HAP-1 (cell line): ENCODE measurements around the gene DBNDD2.

Source experiments
- DNase-seq, 2 experiments: peaks; one replicate each; pipeline ENCODE4 v3.0.0-alpha.2; 2016 to 2020; ENCODE audit warnings: low spot score in 2 of 2
- H3K27me3 ChIP-seq: fragments of 250-450 bp; sonication (Bioruptor Pico); 2 replicates; pipeline ENCODE4 v1.5.1; 2020; ENCODE audit warnings: low read depth, mild to moderate bottlenecking, moderate library complexity
- H3K36me3 ChIP-seq: fragments of 250-450 bp; sonication (Bioruptor Pico); replicated peaks from 2 replicates; pipeline ENCODE4 v1.5.1; 2020; ENCODE audit warnings: mild to moderate bottlenecking
- H3K4me1 ChIP-seq: fragments of 250-450 bp; sonication (Bioruptor Pico); 2 replicates; pipeline ENCODE4 v1.5.1; 2020; ENCODE audit warnings: mild to moderate bottlenecking
- H3K4me3 ChIP-seq: fragments of 250-450 bp; sonication (Bioruptor Pico); 2 replicates; pipeline ENCODE4 v1.5.1; 2020; ENCODE audit warnings: mild to moderate bottlenecking, moderate library complexity
- H3K9me3 ChIP-seq: fragments of 250-450 bp; sonication (Bioruptor Pico); 2 replicates; pipeline ENCODE4 v1.5.1; 2020; ENCODE audit warnings: mild to moderate bottlenecking, moderate library complexity
- in situ Hi-C: fragments of 300-500 bp; cut with MboI; formaldehyde crosslinking; loops from 3 replicates; pipeline ENCODE4 v1.14.3; 2020; ENCODE audit warnings: low sequenced_read_pairs, inconsistent platforms, mixed read lengths

DBNDD2 gene

GRCh38 chr20:45372241-45372640 is 35.8 kb upstream of the DBNDD2 start:
- in situ Hi-C loops = loop anchor here (5.0 kb wide), 1 partner anchor 65 kb away; no protein-coding TSS in a partner anchor
- H3K4me3 ChIP-seq = no peak overlapping the region
- H3K9me3 ChIP-seq = no peaks in the 10 kb centered on the region
- no peaks in the 10 kb centered on the region for H3K27me3 ChIP-seq
- H3K4me1 ChIP-seq = peaks cover 2% of the 10 kb centered on the region; the same call in 1 of the 2 replicates
- peaks cover 8% of the 10 kb centered on the region for H3K36me3 ChIP-seq
- DNase-seq = no peak

- H3K36me3 ChIP-seq = peaks cover 7% of the 10 kb centered on the region
- H3K27me3 ChIP-seq = no peaks in the 10 kb centered on the region
- DNase-seq = no peak
- no peak overlapping the region for H3K4me3 ChIP-seq
- peaks cover 2% of the 10 kb centered on the region; the same call in 1 of the 2 replicates for H3K4me1 ChIP-seq
- H3K9me3 ChIP-seq = no peaks in the 10 kb centered on the region
- in situ Hi-C loops = loop anchor here (5.0 kb wide), 1 partner anchor 65 kb away; no protein-coding TSS in a partner anchor
These were observed 35.3 kb upstream of the DBNDD2 start for GRCh38 chr20:45372646-45373352.

- H3K4me1 ChIP-seq = peaks cover 7% of the 10 kb centered on the region; the same call in 1 of the 2 replicates
- in situ Hi-C loops = loop anchor here (5.0 kb wide), 1 partner anchor 64 kb away; no protein-coding TSS in a partner anchor
- H3K27me3 ChIP-seq = no peaks in the 10 kb centered on the region
- H3K36me3 ChIP-seq = peaks cover 3% of the 10 kb centered on the region
- no peaks in the 10 kb centered on the region for H3K9me3 ChIP-seq
- peak overlapping the region; percentile 25 for H3K4me3 ChIP-seq
- DNase-seq = peak; percentile 69 to 96
These were observed 34.6 kb upstream of the DBNDD2 start for GRCh38 chr20:45373353-45374100.

- Histone ChIP-seq H3K36me3 (no peaks in the 10 kb centered on the region; the same call in 1 of the 2 replicates), H3K4me3 (0 out of 2 replicates have a peak overlapping the region, but pooled peaks have one; percentile 25), H3K27me3 (no peaks in the 10 kb centered on the region), H3K4me1 (peaks cover 7% of the 10 kb centered on the region; the same call in 1 of the 2 replicates), H3K9me3 (no peaks in the 10 kb centered on the region)
- in situ Hi-C loops = loop anchor here (5.0 kb wide), 1 partner anchor 63 kb away; no protein-coding TSS in a partner anchor
- DNase-seq = no peak
These were observed 34.0 kb upstream of the DBNDD2 start for GRCh38 chr20:45374101-45374467.

GRCh38 chr20:45374966-45375365 is 33.1 kb upstream of the DBNDD2 start:
- no peaks in the 10 kb centered on the region for H3K27me3 ChIP-seq
- peaks cover 7% of the 10 kb centered on the region; the same call in 1 of the 2 replicates for H3K4me1 ChIP-seq
- in situ Hi-C loops = loop anchor here (5.0 kb wide), 1 partner anchor 62 kb away; no protein-coding TSS in a partner anchor
- no peak overlapping the region for H3K4me3 ChIP-seq
- no peaks in the 10 kb centered on the region for H3K9me3 ChIP-seq
- no peak for DNase-seq
- H3K36me3 ChIP-seq = no peaks in the 10 kb centered on the region

- Histone ChIP-seq H3K27me3 (no peaks in the 10 kb centered on the region), H3K36me3 (no peaks in the 10 kb centered on the region), H3K4me1 (peaks cover 7% of the 10 kb centered on the region; the same call in 1 of the 2 replicates), H3K9me3 (no peaks in the 10 kb centered on the region), H3K4me3 (no peak overlapping the region)
- in situ Hi-C loops = no loop called here
- no peak for DNase-seq
These were observed 30.8 kb upstream of the DBNDD2 start for GRCh38 chr20:45377269-45377668.

- in situ Hi-C loops = no loop called here
- peak in 1 of 2 experiments; percentile 3 for DNase-seq
- Histone ChIP-seq H3K4me3 (no peak within 1 kb of the TSS), H3K27me3 (no peaks in the 10 kb centered on the region), H3K4me1 (peaks cover 7% of the 10 kb centered on the region; the same call in 1 of the 2 replicates), H3K9me3 (no peaks in the 10 kb centered on the region), H3K36me3 (no peaks in the 10 kb centered on the region)
These were observed 29.9 kb upstream of the DBNDD2 start, which contains the start of gene TP53TG5 for GRCh38 chr20:45378191-45378590. Gene TP53TG5 (minus strand): TSS chr20:45378325. CDS start chr20:45378236, 89 bp downstream.

GRCh38 chr20:45387274-45387673 is 20.8 kb upstream of the DBNDD2 start:
- Histone ChIP-seq H3K9me3 (no peaks in the 10 kb centered on the region), H3K4me1 (no peaks in the 10 kb centered on the region), H3K27me3 (no peaks in the 10 kb centered on the region), H3K36me3 (no peaks in the 10 kb centered on the region), H3K4me3 (no peak overlapping the region)
- no peak for DNase-seq
- in situ Hi-C loops = no loop called here

GRCh38 chr20:45390931-45391330 is 17.2 kb upstream of the DBNDD2 start:
- no peaks in the 10 kb centered on the region for H3K9me3 ChIP-seq
- H3K4me3 ChIP-seq = no peak overlapping the region
- in situ Hi-C loops = no loop called here
- no peak for DNase-seq
- H3K36me3 ChIP-seq = no peaks in the 10 kb centered on the region
- H3K27me3 ChIP-seq = no peaks in the 10 kb centered on the region
- H3K4me1 ChIP-seq = no peaks in the 10 kb centered on the region

- DNase-seq = no peak
- Histone ChIP-seq H3K9me3 (no peaks in the 10 kb centered on the region), H3K4me1 (no peaks in the 10 kb centered on the region), H3K36me3 (no peaks in the 10 kb centered on the region), H3K27me3 (no peaks in the 10 kb centered on the region), H3K4me3 (no peak overlapping the region)
- in situ Hi-C loops = no loop called here
These were observed 16.5 kb upstream of the DBNDD2 start for GRCh38 chr20:45391559-45391958.

GRCh38 chr20:45392733-45393132 is 15.4 kb upstream of the DBNDD2 start:
- no peaks in the 10 kb centered on the region for H3K9me3 ChIP-seq
- no peaks in the 10 kb centered on the region for H3K36me3 ChIP-seq
- in situ Hi-C loops = no loop called here
- no peaks in the 10 kb centered on the region for H3K4me1 ChIP-seq
- no peak for DNase-seq
- H3K4me3 ChIP-seq = no peak overlapping the region
- H3K27me3 ChIP-seq = no peaks in the 10 kb centered on the region

- no peaks in the 10 kb centered on the region for H3K4me1 ChIP-seq
- H3K4me3 ChIP-seq = no peak overlapping the region
- no peaks in the 10 kb centered on the region for H3K27me3 ChIP-seq
- in situ Hi-C loops = no loop called here
- H3K36me3 ChIP-seq = no peaks in the 10 kb centered on the region
- peaks cover 4% of the 10 kb centered on the region for H3K9me3 ChIP-seq
- no peak for DNase-seq
These were observed 13.6 kb upstream of the DBNDD2 start for GRCh38 chr20:45394221-45395113.

- no peak for DNase-seq
- Histone ChIP-seq H3K27me3 (no peaks in the 10 kb centered on the region), H3K36me3 (no peaks in the 10 kb centered on the region), H3K4me3 (no peak overlapping the region), H3K4me1 (no peaks in the 10 kb centered on the region), H3K9me3 (peaks cover 7% of the 10 kb centered on the region)
- in situ Hi-C loops = no loop called here
These were observed 13.0 kb upstream of the DBNDD2 start for GRCh38 chr20:45395114-45395415.
